ENCODE results near the gene PPP1R12B. TPM values are rescaled to one million over a fixed set of nuclear protein-coding genes. Genes with fewer than 3 reads are reported as not detected.

Gene PPP1R12B
- total RNA-seq, 1 donor from 2014 or later = 14.6 TPM

Other genes starting within 250 kb of the PPP1R12B start
- gene GPR37L1, start 225.8 kb upstream of the PPP1R12B start, total RNA-seq = not detected
- gene ARL8A, start 204.0 kb upstream of the PPP1R12B start, total RNA-seq = 34.6 TPM
- 0.86 TPM for gene PTPN7, start 188.1 kb upstream of the PPP1R12B start, total RNA-seq
- 1.4 TPM for gene LGR6, start 154.9 kb upstream of the PPP1R12B start, total RNA-seq
- 1.1 TPM for gene UBE2T, start 6.8 kb upstream of the PPP1R12B start, total RNA-seq